T-helper 2 cell treated with Interferon-gamma antibody and Interleukin-4, amounts not matched to agents 100 ng/mL and 5 ng/mL, for 36 hours (primary cell): Measurements from ENCODE around the gene SIX4. TPM values are rescaled to one million over a fixed set of nuclear protein-coding genes. Genes with fewer than 3 reads are reported as not detected.

Experiments
- intact Hi-C: fragments of 100-400 bp; cut with micrococcal nuclease; formaldehyde crosslinking; loops from one replicate; pipeline ENCODE4 v1.15.1; 2023
- total RNA-seq: library from RNA; stranded (reverse); gene quantifications from 2 replicates; pipeline ENCODE4 v1.2.3, GENCODE V29; 2022

The SIX4 gene
- total RNA-seq, 1 donor from 2014 or later: 0.82 TPM

- intact Hi-C loops: loop anchor here (1.0 to 10.0 kb wide), 5 partner anchors 31 to 388 kb away; partner anchors contain the start of genes SLC38A6 and TRMT5
Observed at GRCh38 chr14:60722357-60723115, 1.6 kb downstream of the SIX4 start.

GRCh38 chr14:60722107-60722356, 2.1 kb downstream of the SIX4 start:
- intact Hi-C loops: loop anchor here (5.0 to 10.0 kb wide), 4 partner anchors 65 to 387 kb away; partner anchors contain the start of genes SLC38A6 and TRMT5

GRCh38 chr14:60721326-60722106, 2.6 kb downstream of the SIX4 start:
- intact Hi-C loops: loop anchor here (5.0 to 10.0 kb wide), 4 partner anchors 64 to 387 kb away; partner anchors contain the start of genes SLC38A6 and TRMT5

- intact Hi-C loops: loop anchor here (5.0 to 10.0 kb wide), 4 partner anchors 64 to 386 kb away; partner anchors contain the start of genes SLC38A6 and TRMT5
Observed at GRCh38 chr14:60720962-60721325, 3.2 kb downstream of the SIX4 start.

- intact Hi-C loops: loop anchor here (5.0 to 10.0 kb wide), 4 partner anchors 63 to 386 kb away; partner anchors contain the start of genes SLC38A6 and TRMT5
Observed at GRCh38 chr14:60720391-60720790, 3.8 kb downstream of the SIX4 start.

- intact Hi-C loops: no loop called here
Observed at GRCh38 chr14:60713513-60713912, 10.6 kb downstream of the SIX4 start.

- intact Hi-C loops: no loop called here
Observed at GRCh38 chr14:60710494-60710893, 13.7 kb downstream of the SIX4 start.

GRCh38 chr14:60707858-60708257, 16.3 kb downstream of the SIX4 start:
- intact Hi-C loops: no loop called here

GRCh38 chr14:60705100-60705499, 19.1 kb downstream of the SIX4 start:
- intact Hi-C loops: no loop called here

GRCh38 chr14:60700598-60700997, 23.6 kb downstream of the SIX4 start:
- intact Hi-C loops: no loop called here

GRCh38 chr14:60695327-60695726, 28.8 kb downstream of the SIX4 start:
- intact Hi-C loops: no loop called here

GRCh38 chr14:60691383-60692113, 32.6 kb downstream of the SIX4 start:
- intact Hi-C loops: no loop called here

GRCh38 chr14:60686865-60687264, 37.3 kb downstream of the SIX4 start:
- intact Hi-C loops: no loop called here

GRCh38 chr14:60684203-60684602, 39.9 kb downstream of the SIX4 start:
- intact Hi-C loops: no loop called here

GRCh38 chr14:60681271-60681670, 42.9 kb downstream of the SIX4 start:
- intact Hi-C loops: no loop called here

- intact Hi-C loops: no loop called here
Observed at GRCh38 chr14:60680511-60680910, 43.6 kb downstream of the SIX4 start.

GRCh38 chr14:60679566-60680258, 44.4 kb downstream of the SIX4 start:
- intact Hi-C loops: no loop called here

GRCh38 chr14:60677701-60678100, 46.5 kb downstream of the SIX4 start:
- intact Hi-C loops: no loop called here

- intact Hi-C loops: no loop called here
Observed at GRCh38 chr14:60670989-60671388, 53.2 kb downstream of the SIX4 start.

- intact Hi-C loops: no loop called here
Observed at GRCh38 chr14:60668431-60669112, 55.6 kb downstream of the SIX4 start.

GRCh38 chr14:60665177-60665550, 59.0 kb downstream of the SIX4 start:
- intact Hi-C loops: no loop called here
